Fibroblast of peridontal ligament (primary cell): ENCODE results near the gene MARCHF10.
A peak's percentile ranks its signal among the peaks of the same experiment; 100 is the strongest.

Experiments used
- DNase-seq: peaks from one replicate; pipeline ENCODE4 v3.0.0-alpha.2; 2010; ENCODE audit errors: extremely low read depth

Gene MARCHF10

DNA sequence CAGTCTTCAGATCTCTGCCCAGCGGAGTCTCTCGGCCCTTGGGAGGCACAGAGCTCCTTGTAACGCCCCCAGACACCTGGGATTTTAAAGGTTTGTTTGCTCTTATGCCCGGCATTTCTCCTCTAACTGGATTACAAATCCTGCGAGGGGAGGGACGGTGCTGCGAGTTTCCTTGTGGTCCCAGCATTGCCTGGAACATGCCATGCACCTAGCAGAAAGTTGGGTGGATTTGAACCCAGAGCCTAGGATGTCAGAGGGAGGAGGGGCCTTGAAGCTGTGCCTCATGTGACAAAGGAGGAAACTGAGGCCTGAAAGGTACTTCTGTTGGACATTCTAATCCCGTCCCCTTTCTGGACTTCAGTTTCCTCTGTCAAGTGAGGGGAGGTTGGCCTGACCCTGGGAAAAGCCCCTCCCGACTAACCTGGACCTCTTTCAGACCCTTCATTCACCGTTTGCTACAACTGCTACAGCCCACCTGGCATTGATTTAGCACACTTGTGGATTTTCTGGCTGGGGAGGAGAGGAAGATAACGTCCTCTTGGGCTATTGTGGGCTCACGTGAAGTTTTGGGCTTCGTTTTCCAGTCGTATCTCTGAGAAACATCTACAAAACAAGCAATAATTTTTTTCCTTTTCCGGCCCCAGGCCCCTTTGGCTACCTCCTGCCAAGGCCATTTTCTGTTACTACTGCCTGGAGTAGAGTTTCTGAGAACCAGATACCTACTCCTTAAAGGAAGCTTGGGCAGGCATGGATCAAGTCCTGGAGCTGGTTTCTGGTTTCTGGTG lies 149.8 kb downstream of the MARCHF10 start:
- no peak for DNase-seq

DNA sequence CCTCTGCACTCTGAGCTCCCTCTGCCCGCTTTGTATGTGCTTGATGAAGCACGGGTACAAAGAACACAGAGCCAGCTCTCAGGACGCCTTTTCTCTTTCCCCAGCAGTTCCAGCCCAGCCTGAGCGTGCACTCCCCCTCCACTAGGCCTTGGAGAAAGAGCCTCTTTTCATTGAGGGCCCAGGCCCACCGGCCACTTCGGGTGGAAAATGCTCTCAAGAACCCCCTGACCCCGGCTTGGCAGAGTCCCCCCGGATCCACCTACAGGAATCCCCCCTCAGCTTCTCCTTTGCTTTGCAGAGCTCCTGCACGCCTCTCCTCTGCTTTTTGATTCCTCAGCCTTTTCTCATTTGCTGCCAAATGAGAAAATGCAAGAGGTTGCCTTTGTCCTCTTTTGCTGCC lies 150.4 kb downstream of the MARCHF10 start:
- no peak for DNase-seq

DNA sequence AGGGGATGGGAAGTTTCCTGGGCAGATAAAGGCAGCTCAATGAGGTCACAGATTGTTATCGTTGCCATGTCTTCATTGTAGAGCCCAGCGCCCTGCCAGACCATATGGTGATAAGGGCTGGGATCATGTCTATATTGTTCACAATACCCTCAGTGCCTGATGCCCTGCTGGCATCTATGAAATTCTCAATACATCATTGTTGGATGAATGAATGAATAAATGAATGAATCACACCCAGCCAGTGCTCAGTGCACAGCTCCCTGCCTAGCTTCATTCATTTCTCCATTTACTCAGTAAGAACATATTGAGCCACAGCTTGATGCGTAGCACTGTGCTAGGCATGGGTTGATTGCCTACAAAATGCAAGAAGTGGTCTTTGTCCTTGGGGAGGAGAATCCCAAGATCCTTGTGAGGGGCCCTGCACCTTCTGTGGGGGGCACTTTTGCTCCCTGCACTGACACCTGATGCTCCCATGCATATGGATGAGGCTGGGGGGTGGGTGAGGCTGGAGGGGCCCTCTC lies 150.9 kb downstream of the MARCHF10 start:
- no peak for DNase-seq

DNA sequence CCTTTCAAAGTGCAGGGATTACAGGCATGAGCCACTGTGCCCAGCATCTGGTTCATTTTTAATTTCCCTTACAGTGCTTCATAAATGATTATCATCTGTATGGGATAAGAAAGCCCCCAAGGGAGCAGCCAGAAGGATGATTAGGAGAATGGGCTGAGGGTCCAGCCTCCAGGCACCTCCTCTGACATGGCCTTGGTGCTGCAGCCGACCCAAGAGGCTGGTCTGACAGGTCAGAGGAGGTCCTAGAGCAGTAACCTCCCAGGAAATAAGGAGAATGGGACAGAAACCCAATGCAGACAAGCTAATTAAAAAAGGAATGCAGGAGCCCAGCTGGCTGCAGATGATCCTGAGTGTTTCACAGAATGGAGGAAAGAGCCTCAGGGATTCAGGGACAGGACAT lies 151.7 kb downstream of the MARCHF10 start:
- no peak for DNase-seq

DNA sequence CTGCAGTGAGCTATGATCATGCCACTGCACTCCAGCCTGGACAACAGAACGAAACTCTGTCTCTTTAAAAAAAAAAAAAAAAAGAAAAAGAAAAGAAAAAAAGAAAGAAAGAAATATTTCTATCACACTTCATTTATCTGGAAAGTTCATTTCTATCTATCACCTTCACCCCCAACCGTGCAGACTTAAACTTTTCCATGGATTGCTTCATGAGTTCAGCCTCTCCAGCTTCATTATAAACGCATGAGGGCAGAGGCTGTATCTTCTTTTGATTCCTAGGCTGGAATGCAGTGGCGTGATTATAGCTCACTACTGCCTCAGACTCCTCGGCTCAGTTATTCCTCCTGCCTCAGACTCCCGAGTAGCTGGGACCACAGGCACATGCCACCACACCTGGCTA lies 152.5 kb downstream of the MARCHF10 start:
- no peak for DNase-seq

DNA sequence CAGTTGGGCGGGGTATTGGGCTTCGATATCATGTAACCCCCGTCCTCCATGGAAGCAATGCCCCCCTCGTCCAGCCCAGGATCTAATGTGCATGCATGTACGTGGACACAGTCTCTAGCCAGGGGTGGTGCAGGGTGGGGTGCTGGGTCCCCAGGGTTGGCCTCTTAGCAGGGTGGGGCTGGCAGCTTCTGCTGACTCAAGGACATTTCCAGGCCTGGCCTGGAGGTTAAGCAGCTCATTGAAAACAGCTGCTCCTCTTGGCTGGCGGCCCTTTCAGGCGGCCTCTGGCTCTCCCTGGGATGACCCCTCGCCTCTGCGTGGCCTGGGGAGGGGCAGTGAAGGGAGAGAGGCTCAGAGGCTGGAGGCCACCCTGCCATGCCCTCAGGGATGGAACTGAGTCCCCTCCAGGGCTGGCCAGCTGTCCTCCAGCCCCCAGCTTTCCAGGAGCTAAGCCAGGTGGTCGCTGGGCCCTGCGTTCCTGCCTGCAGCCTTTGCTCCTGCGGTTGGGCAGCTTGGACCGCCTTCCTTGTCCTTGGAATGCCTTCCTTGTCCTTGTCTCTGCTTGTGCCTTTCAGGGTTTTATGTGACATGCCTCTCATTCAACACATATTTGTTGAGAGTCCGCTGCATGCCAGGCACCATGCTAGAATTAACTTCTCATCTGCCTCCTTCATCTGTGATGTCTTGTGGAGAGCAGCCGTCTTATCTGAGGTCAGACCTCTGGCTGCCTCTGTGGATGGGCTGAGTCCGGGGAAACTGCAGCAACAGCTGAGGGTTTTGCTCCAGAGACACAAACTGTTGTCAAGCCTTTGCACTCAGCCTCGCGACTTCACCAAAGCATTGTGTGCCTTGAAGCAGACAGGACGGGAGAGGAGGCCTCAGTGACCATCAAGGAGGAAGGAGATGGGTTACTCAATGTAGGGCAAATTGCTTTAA lies 154.0 kb downstream of the MARCHF10 start:
- peak; percentile 71 for DNase-seq

DNA sequence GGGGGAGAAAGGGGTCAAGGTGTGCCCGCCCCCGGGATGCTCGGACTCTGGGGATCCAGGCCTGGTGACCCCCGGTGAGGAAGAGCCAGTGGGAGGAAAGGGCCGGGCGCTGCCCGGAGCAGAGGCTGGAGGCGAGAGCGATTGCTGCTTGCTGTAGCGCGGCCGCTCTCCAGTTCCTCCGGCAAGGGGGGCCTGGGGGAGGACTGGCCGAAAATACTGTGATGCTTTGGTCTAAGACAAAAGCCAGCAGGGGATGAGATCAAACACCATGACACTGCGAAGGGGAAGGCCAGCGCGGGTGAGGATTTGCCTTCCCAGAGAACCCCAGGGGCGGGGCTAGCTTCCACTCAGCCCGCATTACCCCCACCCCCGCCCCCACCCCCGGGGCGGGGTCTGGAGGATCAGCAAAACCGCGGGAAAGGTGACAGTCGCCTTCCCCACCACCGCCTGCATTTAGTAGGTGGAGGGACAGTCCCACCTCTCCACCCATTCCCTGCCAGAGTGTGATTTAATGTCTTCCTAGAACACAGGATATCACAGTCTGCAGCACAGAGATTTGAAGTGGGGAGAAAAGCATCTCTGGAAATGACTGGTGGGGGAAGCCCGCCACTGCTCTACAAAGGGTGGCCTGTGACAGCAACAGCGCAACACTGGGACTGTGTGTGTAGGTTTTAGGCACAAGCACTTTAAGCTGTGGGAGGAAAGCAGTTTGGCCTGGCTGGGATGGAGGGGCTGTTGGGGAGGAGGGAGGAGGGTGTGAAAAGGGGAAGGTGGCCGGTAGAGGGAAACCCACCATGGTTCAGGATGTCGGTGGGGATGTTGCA lies 154.9 kb downstream of the MARCHF10 start:
- peak; percentile 39 for DNase-seq

DNA sequence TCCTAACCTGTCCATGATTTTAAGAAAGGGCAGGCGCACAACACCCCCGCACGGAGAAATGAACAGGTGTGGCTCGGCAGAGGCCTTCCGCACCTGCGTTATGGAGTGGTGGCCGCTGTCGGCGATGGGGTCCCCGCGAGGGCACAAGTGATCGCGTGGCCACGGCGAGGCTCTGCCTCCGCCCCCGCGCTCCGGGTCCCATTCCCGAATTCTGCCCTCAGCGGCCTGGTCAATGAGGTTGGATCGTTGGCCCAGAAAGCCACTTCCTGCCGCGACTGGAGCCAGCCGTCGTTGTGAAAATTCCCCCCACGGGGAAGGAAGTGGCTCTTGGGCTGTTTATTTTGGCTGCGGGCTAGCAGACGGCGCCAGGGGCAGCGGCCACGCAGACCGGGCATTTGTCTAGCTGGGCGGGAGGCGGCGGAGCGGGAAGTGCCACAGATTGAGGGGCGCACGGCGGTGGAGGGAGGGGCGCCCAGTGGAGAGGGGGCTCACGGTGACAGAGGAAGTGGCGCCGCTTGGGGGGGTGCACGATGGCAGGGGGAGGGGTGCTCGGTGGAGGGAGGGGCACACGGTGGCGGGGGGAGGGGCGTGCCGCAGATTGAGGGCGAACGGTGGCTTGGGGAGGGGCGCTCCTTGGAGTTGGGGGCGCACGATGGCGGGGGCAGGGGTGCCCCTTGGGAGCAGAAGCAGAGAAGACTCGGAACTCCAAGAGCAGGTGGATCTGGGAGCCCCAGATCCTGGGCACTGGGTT lies 155.7 kb downstream of the MARCHF10 start:
- peak; percentile 30 for DNase-seq
